DND-41 (cell line): ENCODE data around the gene RAD9A.

ENCODE experiments used
- ATAC-seq: fragments of 200-7000 bp; cut with Tn5 transposase; 3 replicates; pipeline ENCODE4 v1.9.1; 2021; ENCODE audit warnings: low read depth; ENCODE audit not compliant: insufficient read depth
- DNase-seq: peaks from one replicate; pipeline ENCODE4 v3.0.0-alpha.2; 2020
- H2AFZ ChIP-seq: 2 replicates; pipeline ENCODE4 v1.6.0; 2012; ENCODE audit warnings: low read depth, low read length
- H3K27ac ChIP-seq: 2 replicates; pipeline ENCODE4 v1.5.1; 2012; ENCODE audit warnings: low read length, inconsistent platforms
- H3K27me3 ChIP-seq: fragments of 200-600 bp; sonication (generic); 2 replicates; pipeline ENCODE4 v1.6.0; 2012; ENCODE audit warnings: low read length, mild to moderate bottlenecking, inconsistent platforms; ENCODE audit not compliant: insufficient read depth, poor library complexity
- H3K36me3 ChIP-seq: 2 replicates; pipeline ENCODE4 v1.5.1; 2012; ENCODE audit warnings: low read length, inconsistent platforms; ENCODE audit not compliant: insufficient read depth
- H3K4me1 ChIP-seq: 2 replicates; pipeline ENCODE4 v1.5.1; 2012; ENCODE audit warnings: mild to moderate bottlenecking, low read length; ENCODE audit not compliant: insufficient read depth
- H3K4me2 ChIP-seq: 2 replicates; pipeline ENCODE4 v1.6.0; 2012; ENCODE audit warnings: mild to moderate bottlenecking, moderate library complexity, low read length, inconsistent platforms; ENCODE audit not compliant: insufficient read depth
- H3K4me3 ChIP-seq, 2 experiments: fragments of 200-600 bp in 1 of 2; shearing (Covaris generic) in 1 of 2; 2 replicates each; pipeline ENCODE4 v1.5.1; 2012 to 2016; ENCODE audit warnings: inconsistent platforms in 2 of 2, low read length in 2 of 2, mild to moderate bottlenecking in 2 of 2, low read depth in 1 of 2, moderate library complexity in 1 of 2
- H3K79me2 ChIP-seq: 2 replicates; pipeline ENCODE4 v1.6.0; 2012; ENCODE audit warnings: low read length, inconsistent platforms; ENCODE audit not compliant: insufficient read depth
- H3K9ac ChIP-seq: 2 replicates; pipeline ENCODE4 v1.6.0; 2012; ENCODE audit warnings: low read depth, mild to moderate bottlenecking, inconsistent platforms, low read length, moderate library complexity
- H3K9me3 ChIP-seq: 2 replicates; pipeline ENCODE4 v1.5.1; 2012; ENCODE audit warnings: low read length, moderate library complexity, mild to moderate bottlenecking, inconsistent platforms; ENCODE audit not compliant: insufficient read depth, severe bottlenecking
- H4K20me1 ChIP-seq: 2 replicates; pipeline ENCODE4 v1.6.0; 2012; ENCODE audit warnings: low read length; ENCODE audit not compliant: insufficient read depth
- EZH2 ChIP-seq: IDR thresholded peaks from 3 replicates; pipeline ENCODE4 v1.6.1; 2012; ENCODE audit warnings: borderline replicate concordance, low read depth, mild to moderate bottlenecking, moderate library complexity, low read length, inconsistent platforms; ENCODE audit not compliant: severe bottlenecking
- TF ChIP-seq, protein P1 (sequence below): IDR thresholded peaks from 2 replicates; pipeline ENCODE4 v1.5.1; 2012; ENCODE audit warnings: borderline replicate concordance, low read length, moderate library complexity, mild to moderate bottlenecking; ENCODE audit not compliant: poor library complexity, severe bottlenecking; ENCODE audit errors: extremely low read depth

Gene RAD9A

DNA sequence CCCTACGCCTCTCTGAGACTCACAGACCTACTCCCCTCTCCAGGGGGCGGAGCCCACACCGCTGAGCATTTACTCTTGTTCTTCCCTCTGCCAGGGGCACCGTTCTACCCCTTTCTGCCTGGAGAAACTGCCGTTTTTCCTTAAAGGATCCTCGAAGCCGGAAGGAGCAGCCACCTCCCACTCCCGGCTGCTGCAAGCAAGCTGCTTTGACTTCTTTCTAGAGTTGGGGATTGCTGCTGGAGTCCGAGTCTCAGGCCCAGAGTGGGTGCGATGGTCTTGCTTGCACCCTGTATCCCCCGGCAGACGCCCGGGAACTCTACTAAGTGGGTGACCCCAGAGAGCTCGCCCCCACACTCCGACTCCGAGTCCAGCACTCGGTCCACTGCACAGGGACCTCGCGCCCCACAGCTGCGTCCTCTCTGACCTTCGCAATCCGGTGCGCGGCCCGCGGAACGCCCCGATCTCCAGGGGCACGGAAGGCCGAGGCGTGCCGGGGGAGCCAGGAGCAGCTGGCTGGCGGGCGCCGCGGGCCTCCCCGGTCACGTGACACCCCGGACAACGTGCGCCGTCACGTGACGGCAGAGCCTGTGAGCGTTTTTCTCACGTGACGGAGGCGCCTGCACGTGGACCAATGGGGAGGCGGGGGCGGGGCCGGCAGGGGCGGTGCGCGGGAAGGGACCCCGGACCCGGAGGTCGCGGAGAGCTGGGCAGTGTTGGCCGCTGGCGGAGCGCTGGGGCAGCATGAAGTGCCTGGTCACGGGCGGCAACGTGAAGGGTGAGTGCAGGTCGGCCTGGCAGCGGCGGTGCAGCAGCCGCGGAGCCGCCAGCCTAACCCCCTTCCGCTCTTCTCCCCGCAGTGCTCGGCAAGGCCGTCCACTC lies at the start of gene RAD9A:
TSS of gene RAD9A (plus strand) at position 683 of the 879 bp plus-strand sequence. CDS start at position 742, 59 bp downstream.
- peaks cover 51% of the 10 kb centered on the region for H3K79me2 ChIP-seq
- ATAC-seq = peak; percentile 77
- H2AFZ ChIP-seq = peak within 1 kb of the TSS; percentile 90

DNA sequence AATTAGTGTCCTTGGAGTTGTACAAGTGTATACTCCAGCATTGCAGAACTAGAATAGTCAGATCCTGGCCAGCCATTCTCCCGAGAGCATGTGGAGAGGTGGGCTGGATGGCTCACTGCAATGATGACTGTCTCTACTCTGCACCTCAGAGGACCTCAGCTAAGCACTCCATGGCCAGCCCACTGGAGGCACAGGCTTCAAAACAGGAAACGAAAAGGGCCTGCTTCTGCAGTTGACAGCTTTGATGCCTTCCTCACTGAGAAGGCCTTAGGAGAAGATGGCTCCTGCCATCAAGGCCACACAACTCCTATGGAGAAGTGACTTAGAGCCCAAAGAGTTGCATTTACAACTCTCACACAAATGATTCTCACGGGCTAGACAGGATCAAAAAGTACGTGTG lies 47.5 kb upstream of the RAD9A start:
- Histone ChIP-seq H3K4me3 (no peak overlapping the region), H3K4me2 (no peak overlapping the region), H3K27me3 (no peaks in the 10 kb centered on the region), H3K9ac (no peak overlapping the region), H2AFZ (no peak overlapping the region), H3K27ac (no peak overlapping the region), H3K4me1 (no peaks in the 10 kb centered on the region; the same call in 1 of the 2 replicates), H3K9me3 (no peaks in the 10 kb centered on the region), H3K79me2 (no peaks in the 10 kb centered on the region), H3K36me3 (no peaks in the 10 kb centered on the region), H4K20me1 (no peaks in the 10 kb centered on the region)
- no peak for ATAC-seq
- TF ChIP-seq EZH2 = no peak
- TF ChIP-seq, protein P1, sequence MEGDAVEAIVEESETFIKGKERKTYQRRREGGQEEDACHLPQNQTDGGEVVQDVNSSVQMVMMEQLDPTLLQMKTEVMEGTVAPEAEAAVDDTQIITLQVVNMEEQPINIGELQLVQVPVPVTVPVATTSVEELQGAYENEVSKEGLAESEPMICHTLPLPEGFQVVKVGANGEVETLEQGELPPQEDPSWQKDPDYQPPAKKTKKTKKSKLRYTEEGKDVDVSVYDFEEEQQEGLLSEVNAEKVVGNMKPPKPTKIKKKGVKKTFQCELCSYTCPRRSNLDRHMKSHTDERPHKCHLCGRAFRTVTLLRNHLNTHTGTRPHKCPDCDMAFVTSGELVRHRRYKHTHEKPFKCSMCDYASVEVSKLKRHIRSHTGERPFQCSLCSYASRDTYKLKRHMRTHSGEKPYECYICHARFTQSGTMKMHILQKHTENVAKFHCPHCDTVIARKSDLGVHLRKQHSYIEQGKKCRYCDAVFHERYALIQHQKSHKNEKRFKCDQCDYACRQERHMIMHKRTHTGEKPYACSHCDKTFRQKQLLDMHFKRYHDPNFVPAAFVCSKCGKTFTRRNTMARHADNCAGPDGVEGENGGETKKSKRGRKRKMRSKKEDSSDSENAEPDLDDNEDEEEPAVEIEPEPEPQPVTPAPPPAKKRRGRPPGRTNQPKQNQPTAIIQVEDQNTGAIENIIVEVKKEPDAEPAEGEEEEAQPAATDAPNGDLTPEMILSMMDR = no peak
- DNase-seq = peak; percentile 12

More for the DNA sequence above, at the start of gene RAD9A:
- Histone ChIP-seq H3K27ac (peak within 1 kb of the TSS; percentile 89), H3K9me3 (no peaks in the 10 kb centered on the region), H3K36me3 (peaks cover 33% of the 10 kb centered on the region), H3K4me2 (peak within 1 kb of the TSS; percentile 90), H3K4me1 (peaks cover 50% of the 10 kb centered on the region), H3K27me3 (no peaks in the 10 kb centered on the region), H3K9ac (peak within 1 kb of the TSS; percentile 97), H3K4me3 (peak within 1 kb of the TSS; percentile 96), H4K20me1 (peaks cover 31% of the 10 kb centered on the region)
- DNase-seq = peak; percentile 95
- no peak for TF ChIP-seq EZH2
- TF ChIP-seq, protein P1 = peak; percentile 1

DNA sequence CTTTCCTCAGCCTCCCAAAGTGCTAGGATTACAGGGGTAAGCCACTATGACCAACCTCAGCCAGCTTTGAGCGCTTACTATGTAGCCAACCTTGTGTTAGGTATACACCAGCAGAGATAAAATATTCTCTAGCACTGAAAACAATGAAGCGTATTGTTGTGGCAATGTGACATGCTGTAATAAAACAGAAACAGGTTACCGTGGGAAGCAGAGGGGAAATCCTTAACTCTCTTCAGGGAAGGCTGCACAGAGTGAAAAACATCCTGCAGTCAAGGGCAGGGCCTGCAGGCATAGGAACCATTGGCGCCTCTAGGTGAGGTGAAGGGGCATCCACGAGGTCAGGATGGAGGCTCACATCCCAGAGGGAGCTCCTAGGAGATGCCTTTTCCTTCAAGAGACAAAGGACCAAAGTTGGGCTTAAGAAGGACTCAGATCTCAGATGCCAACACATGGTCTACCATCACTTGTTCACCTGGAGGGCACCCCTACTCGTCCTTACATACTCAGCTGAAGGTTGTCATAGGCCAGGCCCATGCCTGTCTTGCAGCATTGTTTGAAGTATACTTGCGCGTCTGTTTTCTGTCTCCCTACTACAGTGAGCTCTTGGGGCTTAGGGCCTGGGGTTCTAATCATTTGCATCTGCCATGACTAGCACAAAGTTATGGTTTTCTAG lies 46.4 kb upstream of the RAD9A start:
- no peak for DNase-seq
- TF ChIP-seq, protein P1 = no peak
- TF ChIP-seq EZH2 = no peak
- Histone ChIP-seq H3K79me2 (no peaks in the 10 kb centered on the region), H2AFZ (no peak overlapping the region), H4K20me1 (no peaks in the 10 kb centered on the region), H3K4me2 (no peak overlapping the region), H3K9ac (no peak overlapping the region), H3K4me1 (no peaks in the 10 kb centered on the region; the same call in 1 of the 2 replicates), H3K27me3 (no peaks in the 10 kb centered on the region), H3K9me3 (no peaks in the 10 kb centered on the region), H3K4me3 (no peak overlapping the region), H3K36me3 (no peaks in the 10 kb centered on the region), H3K27ac (no peak overlapping the region)
- 0 out of 3 replicates have a peak, but pooled peaks have one; percentile 22 for ATAC-seq
